ENCODE results near the gene RNF41.

DNA sequence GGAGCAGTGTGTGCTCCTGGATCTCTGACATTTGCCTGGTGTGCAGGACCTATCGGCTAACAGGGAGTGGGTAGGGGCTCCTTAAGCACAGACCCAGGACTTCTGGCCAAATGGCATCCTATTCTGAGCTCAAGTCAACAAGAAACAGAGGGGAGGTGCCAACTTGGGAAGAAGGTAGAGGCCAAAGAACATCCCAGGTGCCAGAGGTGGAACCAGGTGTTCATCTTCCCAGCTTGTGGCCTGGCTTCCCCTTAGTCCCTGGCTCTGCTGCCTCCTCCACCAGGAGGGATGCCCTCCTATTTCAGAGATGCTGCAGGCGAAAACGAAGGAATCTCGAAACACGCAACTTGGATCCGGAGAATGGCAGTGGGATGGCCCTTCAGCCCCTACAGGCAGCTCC is 14.4 kb upstream of the RNF41 start:
- TF ChIP-seq, protein P1, sequence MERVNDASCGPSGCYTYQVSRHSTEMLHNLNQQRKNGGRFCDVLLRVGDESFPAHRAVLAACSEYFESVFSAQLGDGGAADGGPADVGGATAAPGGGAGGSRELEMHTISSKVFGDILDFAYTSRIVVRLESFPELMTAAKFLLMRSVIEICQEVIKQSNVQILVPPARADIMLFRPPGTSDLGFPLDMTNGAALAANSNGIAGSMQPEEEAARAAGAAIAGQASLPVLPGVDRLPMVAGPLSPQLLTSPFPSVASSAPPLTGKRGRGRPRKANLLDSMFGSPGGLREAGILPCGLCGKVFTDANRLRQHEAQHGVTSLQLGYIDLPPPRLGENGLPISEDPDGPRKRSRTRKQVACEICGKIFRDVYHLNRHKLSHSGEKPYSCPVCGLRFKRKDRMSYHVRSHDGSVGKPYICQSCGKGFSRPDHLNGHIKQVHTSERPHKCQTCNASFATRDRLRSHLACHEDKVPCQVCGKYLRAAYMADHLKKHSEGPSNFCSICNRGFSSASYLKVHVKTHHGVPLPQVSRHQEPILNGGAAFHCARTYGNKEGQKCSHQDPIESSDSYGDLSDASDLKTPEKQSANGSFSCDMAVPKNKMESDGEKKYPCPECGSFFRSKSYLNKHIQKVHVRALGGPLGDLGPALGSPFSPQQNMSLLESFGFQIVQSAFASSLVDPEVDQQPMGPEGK (CRISPR knock-in tag; IDR thresholded peaks at IDR 0.05; ENCODE audit: borderline replicate concordance), result no peak
- TF ChIP-seq CSDC2 (CRISPR knock-in tag; IDR thresholded peaks at IDR 0.05) (no peak), BACH2 (CRISPR knock-in tag; IDR thresholded peaks at IDR 0.05; ENCODE audit: borderline replicate concordance) (no peak), GLIS3 (CRISPR knock-in tag; IDR thresholded peaks at IDR 0.05) (no peak)
